ENCODE results near the gene NUDT8. TPM values are rescaled to one million over a fixed set of nuclear protein-coding genes. Genes with fewer than 3 reads are reported as not detected.
A peak's percentile ranks its signal among the peaks of the same experiment; 100 is the strongest.

NUDT8 gene
- total and polyA plus RNA-seq, 7 donors, result 19.0 to 52.2 (median 34.8) TPM

DNA sequence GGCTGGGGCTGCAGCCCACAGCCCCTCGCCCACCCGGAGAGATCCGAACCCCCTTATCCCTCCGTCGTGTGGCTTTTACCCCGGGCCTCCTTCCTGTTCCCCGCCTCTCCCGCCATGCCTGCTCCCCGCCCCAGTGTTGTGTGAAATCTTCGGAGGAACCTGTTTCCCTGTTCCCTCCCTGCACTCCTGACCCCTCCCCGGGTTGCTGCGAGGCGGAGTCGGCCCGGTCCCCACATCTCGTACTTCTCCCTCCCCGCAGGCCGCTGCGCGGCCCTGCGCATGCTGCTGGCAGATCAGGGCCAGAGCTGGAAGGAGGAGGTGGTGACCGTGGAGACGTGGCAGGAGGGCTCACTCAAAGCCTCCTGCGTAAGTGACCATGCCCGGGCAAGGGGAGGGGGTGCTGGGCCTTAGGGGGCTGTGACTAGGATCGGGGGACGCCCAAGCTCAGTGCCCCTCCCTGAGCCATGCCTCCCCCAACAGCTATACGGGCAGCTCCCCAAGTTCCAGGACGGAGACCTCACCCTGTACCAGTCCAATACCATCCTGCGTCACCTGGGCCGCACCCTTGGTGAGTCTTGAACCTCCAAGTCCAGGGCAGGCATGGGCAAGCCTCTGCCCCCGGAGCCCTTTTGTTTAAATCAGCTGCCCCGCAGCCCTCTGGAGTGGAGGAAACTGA is 45.4 kb downstream of the NUDT8 start:
- WGBS, 3 donors, result 16 to 21% (median 20%) methylated on average over 24 to 33 of the region's 33 CpGs
- intact Hi-C loops (cut with DNase I), result no loop called here
- peak overlapping the region; percentile 95 for H3K4me3 ChIP-seq

GRCh38 chr11:67583247-67584204 is 46.2 kb downstream of the NUDT8 start, which contains the start of gene GSTP1:
Gene GSTP1 (plus strand): TSS chr11:67583812. CDS start chr11:67583844, 32 bp downstream.
- DNase-seq, result peak; percentile 93 to 97
- H3K9me3 ChIP-seq, result no peaks in the 10 kb centered on the region
- H3K27ac ChIP-seq, result peak within 1 kb of the TSS; percentile 96
- TF ChIP-seq, protein P1, sequence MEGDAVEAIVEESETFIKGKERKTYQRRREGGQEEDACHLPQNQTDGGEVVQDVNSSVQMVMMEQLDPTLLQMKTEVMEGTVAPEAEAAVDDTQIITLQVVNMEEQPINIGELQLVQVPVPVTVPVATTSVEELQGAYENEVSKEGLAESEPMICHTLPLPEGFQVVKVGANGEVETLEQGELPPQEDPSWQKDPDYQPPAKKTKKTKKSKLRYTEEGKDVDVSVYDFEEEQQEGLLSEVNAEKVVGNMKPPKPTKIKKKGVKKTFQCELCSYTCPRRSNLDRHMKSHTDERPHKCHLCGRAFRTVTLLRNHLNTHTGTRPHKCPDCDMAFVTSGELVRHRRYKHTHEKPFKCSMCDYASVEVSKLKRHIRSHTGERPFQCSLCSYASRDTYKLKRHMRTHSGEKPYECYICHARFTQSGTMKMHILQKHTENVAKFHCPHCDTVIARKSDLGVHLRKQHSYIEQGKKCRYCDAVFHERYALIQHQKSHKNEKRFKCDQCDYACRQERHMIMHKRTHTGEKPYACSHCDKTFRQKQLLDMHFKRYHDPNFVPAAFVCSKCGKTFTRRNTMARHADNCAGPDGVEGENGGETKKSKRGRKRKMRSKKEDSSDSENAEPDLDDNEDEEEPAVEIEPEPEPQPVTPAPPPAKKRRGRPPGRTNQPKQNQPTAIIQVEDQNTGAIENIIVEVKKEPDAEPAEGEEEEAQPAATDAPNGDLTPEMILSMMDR (IDR thresholded peaks at IDR 0.05), result peak; percentile 68
- H3K4me1 ChIP-seq, result peaks cover 12% of the 10 kb centered on the region
- peaks cover 0 to 39% of the 10 kb centered on the region in 2 donors for H3K36me3 ChIP-seq (ENCODE audit: insufficient read depth in 1 of 2, low read depth in 1 of 2)
- H3K4me3 ChIP-seq, result peak within 1 kb of the TSS; percentile 95
- 1 to 3% (median 1%) methylated on average over 56 to 81 of the region's 81 CpGs for WGBS, 3 donors
- intact Hi-C loops (cut with DNase I), result no loop called here
- peak; percentile 96 to 98 (median 96) for ATAC-seq
- peaks cover 0 to under 1% (median 0%) of the 10 kb centered on the region in 3 donors for H3K27me3 ChIP-seq (ENCODE audit: insufficient read depth in 3 of 3, low read length in 2 of 3)

More for the DNA sequence above, 45.4 kb downstream of the NUDT8 start:
- Histone ChIP-seq H3K4me1 (peaks cover 12% of the 10 kb centered on the region), H3K27ac (peak overlapping the region; percentile 96), H3K36me3 (ENCODE audit: insufficient read depth in 1 of 2, low read depth in 1 of 2) (peaks cover 0 to 47% of the 10 kb centered on the region in 2 donors), H3K27me3 (ENCODE audit: insufficient read depth in 3 of 3, low read length in 2 of 3) (no peaks in the 10 kb centered on the region), H3K9me3 (no peaks in the 10 kb centered on the region)
- TF ChIP-seq, protein P1 (IDR thresholded peaks at IDR 0.05), result no peak
- DNase-seq, result peak; percentile 78 to 86
- ATAC-seq, result peak; percentile 39 to 67 (median 55)

DNA sequence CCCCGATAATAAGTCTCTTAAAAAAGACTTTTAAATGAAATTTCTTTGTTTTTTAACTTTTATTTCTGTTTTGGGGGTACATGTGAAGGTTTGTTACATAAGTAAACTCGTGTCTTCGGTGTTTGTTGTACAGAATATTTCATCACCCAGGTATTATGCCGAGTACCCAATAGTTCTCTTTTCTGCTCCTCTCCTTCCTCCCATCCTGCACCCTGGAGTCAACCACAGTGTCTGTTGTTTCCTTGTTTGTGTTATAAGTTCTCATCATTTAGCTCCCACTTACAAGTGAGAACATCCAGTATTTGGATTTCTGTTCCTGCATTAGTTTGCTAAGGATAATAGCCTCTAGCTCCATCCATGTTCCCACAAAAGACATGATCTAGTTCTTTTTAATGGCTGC is 47.7 kb downstream of the NUDT8 start:
- Histone ChIP-seq H3K27me3 (ENCODE audit: insufficient read depth in 3 of 3, low read length in 2 of 3) (peaks cover 0 to 7% (median 3%) of the 10 kb centered on the region in 3 donors), H3K4me1 (peaks cover 12% of the 10 kb centered on the region), H3K4me3 (no peak overlapping the region), H3K27ac (no peak overlapping the region), H3K9me3 (no peaks in the 10 kb centered on the region), H3K36me3 (ENCODE audit: insufficient read depth in 1 of 2, low read depth in 1 of 2) (peaks cover 0 to 24% of the 10 kb centered on the region in 2 donors)
- no peak for DNase-seq
- TF ChIP-seq, protein P1 (IDR thresholded peaks at IDR 0.05), result no peak
- WGBS, 3 donors, result 82 to 87% (median 86%) methylated on average over 4 of the region's 4 CpGs
- intact Hi-C loops (cut with DNase I), result no loop called here
- no peak for ATAC-seq

DNA sequence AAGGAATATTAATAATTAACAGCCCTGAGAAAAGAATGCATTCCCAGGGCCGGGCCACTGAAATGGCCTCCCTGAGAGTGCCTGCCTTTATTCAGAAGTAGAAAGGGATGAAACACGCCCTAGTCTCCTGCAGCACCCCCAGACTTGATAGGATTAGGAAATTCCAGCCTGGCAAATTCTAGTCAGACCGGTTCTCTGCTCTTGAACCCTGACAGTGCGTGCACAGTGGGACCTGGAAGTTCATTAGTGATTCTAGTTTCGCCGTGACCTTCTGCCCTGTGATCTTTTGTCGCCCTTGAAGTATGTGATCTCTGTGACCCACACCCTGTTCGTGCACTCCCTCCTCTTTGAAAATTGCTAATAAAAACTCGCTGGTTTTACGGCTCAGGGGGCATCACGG is 48.3 kb downstream of the NUDT8 start:
- Histone ChIP-seq H3K27ac (no peak overlapping the region), H3K36me3 (ENCODE audit: insufficient read depth in 1 of 2, low read depth in 1 of 2) (peaks cover 0 to 18% of the 10 kb centered on the region in 2 donors), H3K4me3 (no peak overlapping the region), H3K4me1 (peaks cover 12% of the 10 kb centered on the region), H3K9me3 (no peaks in the 10 kb centered on the region), H3K27me3 (ENCODE audit: insufficient read depth in 3 of 3, low read length in 2 of 3) (peaks cover 0 to 12% (median 3%) of the 10 kb centered on the region in 3 donors)
- TF ChIP-seq, protein P1 (IDR thresholded peaks at IDR 0.05), result no peak
- 53 to 67% (median 63%) methylated on average over 11 of the region's 11 CpGs for WGBS, 3 donors
- intact Hi-C loops (cut with DNase I), result no loop called here
- DNase-seq (no peak), ATAC-seq (no peak)
